Neural progenitor cell (in vitro differentiated cells): Measurements from ENCODE around the gene TMEM239. TPM values are rescaled to one million over a fixed set of nuclear protein-coding genes. Genes with fewer than 3 reads are reported as not detected.

ENCODE experiments used
- DNase-seq: peaks from one replicate; pipeline ENCODE4 v3.0.0-alpha.2; 2016; ENCODE audit warnings: low spot score
- H2AFZ ChIP-seq: fragments of 200-600 bp; sonication (generic); replicated peaks from 2 replicates; pipeline ENCODE4 v1.6.1; 2016; ENCODE audit warnings: antibody characterized with exemption
- H3F3A ChIP-seq: fragments of 200-600 bp; sonication (generic); 2 replicates; pipeline ENCODE4 v1.6.1; 2016; ENCODE audit warnings: antibody characterized with exemption, low read depth
- H3K27ac ChIP-seq: fragments of 200-600 bp; sonication (generic); 2 replicates; pipeline ENCODE4 v1.5.1; 2016; ENCODE audit warnings: mild to moderate bottlenecking
- H3K27me3 ChIP-seq: fragments of 200-600 bp; sonication (generic); 2 replicates; pipeline ENCODE4 v1.6.1; 2016; ENCODE audit warnings: mild to moderate bottlenecking, moderate library complexity
- H3K36me3 ChIP-seq: fragments of 200-600 bp; sonication (generic); 2 replicates; pipeline ENCODE4 v1.5.1; 2016
- H3K4me1 ChIP-seq: fragments of 200-600 bp; sonication (generic); 2 replicates; pipeline ENCODE4 v1.6.1; 2016; ENCODE audit warnings: mixed run types
- H3K4me2 ChIP-seq: fragments of 200-600 bp; sonication (generic); 2 replicates; pipeline ENCODE4 v1.6.1; 2016
- H3K4me3 ChIP-seq: fragments of 200-600 bp; sonication (generic); 2 replicates; pipeline ENCODE4 v1.5.1; 2016
- H3K79me2 ChIP-seq: fragments of 200-600 bp; sonication (generic); 2 replicates; pipeline ENCODE4 v1.6.1; 2016; ENCODE audit warnings: low read depth
- H3K9ac ChIP-seq: fragments of 200-600 bp; sonication (generic); 2 replicates; pipeline ENCODE4 v1.6.1; 2016
- H3K9me3 ChIP-seq: fragments of 200-600 bp; sonication (generic); 2 replicates; pipeline ENCODE4 v1.5.1; 2016; ENCODE audit warnings: low read depth
- H4K20me1 ChIP-seq: fragments of 200-600 bp; sonication (generic); 2 replicates; pipeline ENCODE4 v1.6.1; 2016; ENCODE audit warnings: low read depth
- H3K27ac Mint-ChIP-seq: 3 replicates; pipeline ENCODE4 v1.8.0; 2021; ENCODE audit warnings: mixed read lengths
- H3K27me3 Mint-ChIP-seq: 2 replicates; pipeline ENCODE4 v1.8.0; 2022; ENCODE audit warnings: low read depth, mild to moderate bottlenecking, inconsistent platforms, moderate library complexity, mixed read lengths; ENCODE audit not compliant: insufficient read depth
- H3K36me3 Mint-ChIP-seq: 3 replicates; pipeline ENCODE4 v1.8.0; 2021; ENCODE audit warnings: mixed read lengths
- H3K4me1 Mint-ChIP-seq: 3 replicates; pipeline ENCODE4 v1.8.0; 2021; ENCODE audit warnings: mixed read lengths
- H3K4me3 Mint-ChIP-seq: 3 replicates; pipeline ENCODE4 v1.8.0; 2021; ENCODE audit warnings: mild to moderate bottlenecking, moderate library complexity, mixed read lengths
- H3K9me3 Mint-ChIP-seq: 3 replicates; pipeline ENCODE4 v1.8.0; 2020; ENCODE audit warnings: mixed read lengths
- CTCF ChIP-seq: fragments of 200-600 bp; sonication (generic); IDR thresholded peaks from 2 replicates; pipeline ENCODE4 v1.5.1; 2017; ENCODE audit warnings: antibody characterized with exemption, mild to moderate bottlenecking
- EZH2 ChIP-seq: fragments of 200-600 bp; sonication (generic); IDR thresholded peaks from 2 replicates; pipeline ENCODE4 v1.6.1; 2017; ENCODE audit warnings: antibody characterized with exemption, mild to moderate bottlenecking, moderate library complexity
- EZH2phosphoT487 ChIP-seq: fragments of 200-600 bp; sonication (generic); IDR thresholded peaks from 2 replicates; pipeline ENCODE4 v1.6.1; 2017; ENCODE audit warnings: antibody characterized with exemption
- total RNA-seq: library from RNA; depleted of rRNA; stranded (reverse); fragments of >200 nt; gene quantifications from 2 replicates; pipeline ENCODE4 v1.2.3, GENCODE V29; 2015; ENCODE audit warnings: low replicate concordance

Gene TMEM239
- total RNA-seq, 1 donor from 2014 or later = not detected

- Mint-ChIP-seq H3K4me1 (peaks cover 10% of the 10 kb centered on the region), H3K36me3 (no peaks in the 10 kb centered on the region), H3K9me3 (peaks cover 30% of the 10 kb centered on the region), H3K27me3 (peaks cover 28% of the 10 kb centered on the region), H3K4me3 (no peak overlapping the region), H3K27ac (no peak overlapping the region)
- DNase-seq = no peak
- Histone ChIP-seq H3F3A (peaks cover 8% of the 10 kb centered on the region), H3K4me1 (peaks cover 9% of the 10 kb centered on the region), H3K27ac (no peak overlapping the region), H3K4me2 (no peak overlapping the region), H3K27me3 (peaks cover 38% of the 10 kb centered on the region), H3K9me3 (no peaks in the 10 kb centered on the region), H3K36me3 (no peaks in the 10 kb centered on the region), H3K4me3 (no peak overlapping the region), H3K79me2 (no peaks in the 10 kb centered on the region), H4K20me1 (no peaks in the 10 kb centered on the region), H3K9ac (no peak overlapping the region), H2AFZ (no peak overlapping the region)
- TF ChIP-seq EZH2 (no peak), CTCF (no peak), EZH2phosphoT487 (no peak)
Observed at GRCh38 chr20:2815242-2815900, 793 bp upstream of the TMEM239 start.

- peaks cover 28% of the 10 kb centered on the region for H3K27me3 Mint-ChIP-seq
- peaks cover 41% of the 10 kb centered on the region for H3K27me3 ChIP-seq
Observed at GRCh38 chr20:2816583-2817340, 598 bp downstream of the TMEM239 start.

DNA sequence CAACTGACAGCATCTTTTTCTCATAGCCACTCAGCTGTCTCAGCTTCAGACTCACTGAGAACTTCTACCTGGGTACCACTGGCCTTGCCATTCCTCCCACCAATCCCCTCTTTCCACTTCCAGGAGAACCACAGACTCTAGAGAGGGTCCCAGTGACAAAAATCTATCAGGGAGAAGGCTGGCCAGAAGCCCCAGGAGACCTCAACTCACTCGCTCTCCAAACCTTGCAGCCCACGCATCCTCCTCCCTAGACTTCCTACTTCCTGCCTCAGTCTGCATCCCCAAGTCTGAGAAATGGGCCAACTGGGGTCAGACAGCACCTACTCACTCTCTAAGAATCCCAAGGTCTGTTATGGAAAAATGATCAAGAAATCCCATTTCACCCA, 1.2 kb downstream of the TMEM239 start:
- H3K4me1 ChIP-seq = peaks cover 20% of the 10 kb centered on the region
- no peaks in the 10 kb centered on the region for H4K20me1 ChIP-seq
- no peaks in the 10 kb centered on the region for H3K9me3 ChIP-seq
- H3K4me3 ChIP-seq = no peak overlapping the region
- peaks cover 19% of the 10 kb centered on the region for H3F3A ChIP-seq
- Mint-ChIP-seq H3K4me1 (peaks cover 17% of the 10 kb centered on the region), H3K27me3 (peaks cover 28% of the 10 kb centered on the region), H3K36me3 (no peaks in the 10 kb centered on the region), H3K4me3 (no peak overlapping the region), H3K27ac (no peak overlapping the region), H3K9me3 (peaks cover 18% of the 10 kb centered on the region)
- peaks cover 41% of the 10 kb centered on the region for H3K27me3 ChIP-seq
- no peaks in the 10 kb centered on the region for H3K36me3 ChIP-seq
- H2AFZ ChIP-seq = no peak overlapping the region
- no peaks in the 10 kb centered on the region for H3K79me2 ChIP-seq
- DNase-seq = no peak
- TF ChIP-seq EZH2phosphoT487 (no peak), EZH2 (no peak), CTCF (no peak)
- H3K4me2 ChIP-seq = no peak overlapping the region
- H3K9ac ChIP-seq = no peak overlapping the region
- no peak overlapping the region for H3K27ac ChIP-seq

More at GRCh38 chr20:2816583-2817340, 598 bp downstream of the TMEM239 start:
- Mint-ChIP-seq H3K4me1 (peaks cover 16% of the 10 kb centered on the region), H3K9me3 (peaks cover 24% of the 10 kb centered on the region), H3K4me3 (no peak overlapping the region), H3K27ac (no peak overlapping the region), H3K36me3 (no peaks in the 10 kb centered on the region)
- Histone ChIP-seq H3K27ac (no peak overlapping the region), H3K9ac (no peak overlapping the region), H4K20me1 (no peaks in the 10 kb centered on the region), H3K4me2 (no peak overlapping the region), H3K4me3 (no peak overlapping the region), H3F3A (peaks cover 15% of the 10 kb centered on the region), H3K4me1 (peaks cover 15% of the 10 kb centered on the region), H3K79me2 (no peaks in the 10 kb centered on the region), H2AFZ (no peak overlapping the region), H3K9me3 (no peaks in the 10 kb centered on the region), H3K36me3 (no peaks in the 10 kb centered on the region)
- DNase-seq = peak; percentile 33
- TF ChIP-seq CTCF (peak; percentile 38), EZH2phosphoT487 (no peak), EZH2 (no peak)
